Measurements from ENCODE around the gene PYGM. TPM values are rescaled to one million over a fixed set of nuclear protein-coding genes. Genes with fewer than 3 reads are reported as not detected.
A peak's percentile ranks its signal among the peaks of the same experiment; 100 is the strongest.

PYGM gene
- total RNA-seq, 6 donors from 2014 or later = 1.0 to 3.7 (median 1.5) TPM

DNA sequence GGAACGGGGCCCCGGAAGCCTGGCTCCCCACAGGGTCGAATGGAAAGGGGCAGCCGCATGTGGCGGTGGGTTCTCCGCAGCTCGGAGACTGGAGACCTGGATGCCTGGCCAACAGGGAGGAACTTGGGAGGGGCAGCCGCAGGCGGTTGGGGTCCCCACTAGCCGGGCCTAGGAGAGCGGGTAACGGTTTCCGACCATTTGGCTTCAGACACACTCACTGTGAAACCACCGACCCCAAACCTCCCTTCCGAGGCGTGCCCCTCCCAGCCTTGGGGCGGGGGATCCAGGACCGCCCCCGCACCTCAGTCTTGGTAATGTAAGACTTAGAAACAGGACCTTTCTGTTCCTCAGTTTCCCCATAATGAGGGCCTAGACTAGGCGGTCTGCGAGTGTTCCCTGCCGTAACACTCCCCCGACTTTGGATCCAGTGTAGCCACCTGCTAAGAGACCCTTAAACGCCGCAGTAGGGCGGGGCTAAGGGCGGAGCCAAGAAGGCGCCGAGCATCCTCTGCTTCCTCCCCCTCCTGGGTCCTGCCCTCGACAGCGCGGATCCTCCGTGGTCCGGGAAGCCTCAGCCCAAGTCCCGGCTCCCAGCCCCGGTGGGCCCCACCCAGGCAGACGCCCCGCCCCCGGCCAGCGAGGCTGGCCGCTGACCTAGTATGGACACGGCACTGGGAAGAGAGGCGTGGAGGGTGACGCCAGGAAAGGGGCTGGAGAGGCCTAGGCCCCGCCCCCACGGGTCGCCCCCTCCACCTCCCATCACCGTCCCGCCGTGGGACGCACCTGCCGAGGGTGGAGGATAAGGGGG lies 14.0 kb downstream of the PYGM start:
- peaks cover 28 to 56% (median 43%) of the 10 kb centered on the region in 4 donors for H3K4me1 ChIP-seq
- peaks cover 0 to 9% (median 0%) of the 10 kb centered on the region in 4 donors for H3K27me3 ChIP-seq
- peak; percentile 66 to 79 for ATAC-seq (ENCODE audit: low FRiP score in 2 of 2)
- 1 to 2% methylated on average over 17 to 49 of the region's 52 CpGs for WGBS, 2 donors
- peak; percentile 91 to 96 for DNase-seq
- no peaks in the 10 kb centered on the region for H3K9me3 ChIP-seq
- TF ChIP-seq POLR2AphosphoS5 (IDR thresholded peaks at IDR 0.05) (peak; percentile 54 to 69), EP300 (IDR thresholded peaks at IDR 0.05) (peak in 1 of 4 donors; percentile 5), POLR2A (IDR thresholded peaks at IDR 0.05) (peak in 1 of 4 donors; percentile 60)
- TF ChIP-seq, protein P1, sequence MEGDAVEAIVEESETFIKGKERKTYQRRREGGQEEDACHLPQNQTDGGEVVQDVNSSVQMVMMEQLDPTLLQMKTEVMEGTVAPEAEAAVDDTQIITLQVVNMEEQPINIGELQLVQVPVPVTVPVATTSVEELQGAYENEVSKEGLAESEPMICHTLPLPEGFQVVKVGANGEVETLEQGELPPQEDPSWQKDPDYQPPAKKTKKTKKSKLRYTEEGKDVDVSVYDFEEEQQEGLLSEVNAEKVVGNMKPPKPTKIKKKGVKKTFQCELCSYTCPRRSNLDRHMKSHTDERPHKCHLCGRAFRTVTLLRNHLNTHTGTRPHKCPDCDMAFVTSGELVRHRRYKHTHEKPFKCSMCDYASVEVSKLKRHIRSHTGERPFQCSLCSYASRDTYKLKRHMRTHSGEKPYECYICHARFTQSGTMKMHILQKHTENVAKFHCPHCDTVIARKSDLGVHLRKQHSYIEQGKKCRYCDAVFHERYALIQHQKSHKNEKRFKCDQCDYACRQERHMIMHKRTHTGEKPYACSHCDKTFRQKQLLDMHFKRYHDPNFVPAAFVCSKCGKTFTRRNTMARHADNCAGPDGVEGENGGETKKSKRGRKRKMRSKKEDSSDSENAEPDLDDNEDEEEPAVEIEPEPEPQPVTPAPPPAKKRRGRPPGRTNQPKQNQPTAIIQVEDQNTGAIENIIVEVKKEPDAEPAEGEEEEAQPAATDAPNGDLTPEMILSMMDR (IDR thresholded peaks at IDR 0.05) = peak in 1 of 6 experiments; percentile 24
- peak overlapping the region; percentile 37 to 64 (median 58) for H3K4me3 ChIP-seq
- no peaks in the 10 kb centered on the region for H3K36me3 ChIP-seq
- H3K27ac ChIP-seq = peak overlapping the region; percentile 83 to 97 (median 92)

DNA sequence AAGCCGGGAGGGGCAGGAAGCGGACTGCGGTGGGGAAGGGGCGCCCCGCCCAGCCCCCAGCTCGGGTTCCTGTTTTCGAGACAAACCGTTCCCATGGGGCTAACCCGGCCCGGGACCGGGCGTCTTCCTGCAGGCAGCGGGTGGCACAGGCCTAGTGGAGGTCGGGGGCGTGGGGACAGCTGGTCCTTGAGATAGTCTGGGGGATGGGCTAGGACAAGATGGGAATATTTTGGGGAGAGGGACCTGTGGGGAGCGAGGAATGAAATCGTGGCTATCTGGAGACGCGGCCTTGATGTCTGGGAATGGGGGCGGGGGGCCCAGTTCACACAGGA lies 14.6 kb downstream of the PYGM start:
- H3K27ac ChIP-seq = peak overlapping the region; percentile 83 to 97 (median 92)
- peak; percentile 92 to 95 for DNase-seq
- peaks cover 28 to 58% (median 43%) of the 10 kb centered on the region in 4 donors for H3K4me1 ChIP-seq
- peaks cover 0 to 9% (median 0%) of the 10 kb centered on the region in 4 donors for H3K27me3 ChIP-seq
- peak; percentile 34 to 53 for ATAC-seq (ENCODE audit: low FRiP score in 2 of 2)
- TF ChIP-seq POLR2A (IDR thresholded peaks at IDR 0.05) = peak in 1 of 4 donors; percentile 55
- peak in 1 of 2 donors; percentile 84 for TF ChIP-seq POLR2AphosphoS5 (IDR thresholded peaks at IDR 0.05)
- TF ChIP-seq EP300 (IDR thresholded peaks at IDR 0.05) = peak in 2 of 4 donors; percentile 12 to 84
- TF ChIP-seq, protein P1 (IDR thresholded peaks at IDR 0.05) = peak in 1 of 6 experiments; percentile 10
- H3K36me3 ChIP-seq = peaks cover 0 to 2% (median 0%) of the 10 kb centered on the region in 4 donors
- no peaks in the 10 kb centered on the region for H3K9me3 ChIP-seq
- peak overlapping the region; percentile 37 to 64 (median 58) for H3K4me3 ChIP-seq
- WGBS, 2 donors = 1% methylated on average over 14 to 20 of the region's 20 CpGs

DNA sequence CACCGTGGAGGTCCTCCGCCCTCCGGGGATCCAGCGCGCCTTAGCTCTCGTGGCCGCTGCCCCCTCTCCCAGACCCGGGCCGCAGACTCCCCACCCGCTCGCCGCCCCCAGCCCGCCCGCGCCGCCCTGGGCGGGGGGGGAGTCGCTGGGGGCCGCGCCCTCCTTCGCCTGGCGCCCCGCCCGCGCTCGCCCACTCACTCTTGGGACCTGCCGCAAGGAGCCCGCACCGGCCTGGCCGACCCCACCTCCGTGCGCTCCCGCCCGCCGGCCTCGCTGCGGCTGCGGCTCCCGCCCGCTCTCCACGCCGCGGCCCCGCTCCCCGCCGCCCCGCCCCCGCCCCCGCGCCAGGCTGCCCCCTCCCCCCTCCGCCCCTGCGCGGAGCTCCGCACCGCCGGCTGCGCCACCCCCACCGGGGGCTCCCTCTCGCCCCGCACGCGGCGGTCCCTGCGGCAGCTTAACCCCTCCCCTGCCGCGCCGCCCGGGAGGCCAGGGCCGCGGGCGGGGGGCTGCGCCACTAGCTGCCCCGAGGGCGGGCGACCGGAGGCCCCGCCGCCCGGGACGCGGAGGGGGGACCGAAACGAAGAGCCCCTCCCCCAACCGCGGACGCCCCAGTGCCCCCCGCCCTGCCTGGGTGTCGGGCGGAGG lies 15.1 kb downstream of the PYGM start:
- Histone ChIP-seq H3K36me3 (peaks cover 0 to 7% (median 0%) of the 10 kb centered on the region in 4 donors), H3K27ac (peak overlapping the region; percentile 83 to 97 (median 92)), H3K4me1 (peaks cover 28 to 58% (median 43%) of the 10 kb centered on the region in 4 donors), H3K27me3 (peaks cover 0 to 9% (median 0%) of the 10 kb centered on the region in 4 donors), H3K4me3 (peak overlapping the region; percentile 26 to 64 (median 58)), H3K9me3 (no peaks in the 10 kb centered on the region)
- TF ChIP-seq POLR2A (IDR thresholded peaks at IDR 0.05) (no peak), POLR2AphosphoS5 (IDR thresholded peaks at IDR 0.05) (no peak), EP300 (IDR thresholded peaks at IDR 0.05) (no peak)
- TF ChIP-seq, protein P1 (IDR thresholded peaks at IDR 0.05) = no peak
- peak in 1 of 2 donors; percentile 92 for DNase-seq
- WGBS, 2 donors = 0% methylated on average over 9 of the region's 89 CpGs; no CpG with 5 or more reads in 1 of the 2 donors
- no peak for ATAC-seq (ENCODE audit: low FRiP score in 2 of 2)

DNA sequence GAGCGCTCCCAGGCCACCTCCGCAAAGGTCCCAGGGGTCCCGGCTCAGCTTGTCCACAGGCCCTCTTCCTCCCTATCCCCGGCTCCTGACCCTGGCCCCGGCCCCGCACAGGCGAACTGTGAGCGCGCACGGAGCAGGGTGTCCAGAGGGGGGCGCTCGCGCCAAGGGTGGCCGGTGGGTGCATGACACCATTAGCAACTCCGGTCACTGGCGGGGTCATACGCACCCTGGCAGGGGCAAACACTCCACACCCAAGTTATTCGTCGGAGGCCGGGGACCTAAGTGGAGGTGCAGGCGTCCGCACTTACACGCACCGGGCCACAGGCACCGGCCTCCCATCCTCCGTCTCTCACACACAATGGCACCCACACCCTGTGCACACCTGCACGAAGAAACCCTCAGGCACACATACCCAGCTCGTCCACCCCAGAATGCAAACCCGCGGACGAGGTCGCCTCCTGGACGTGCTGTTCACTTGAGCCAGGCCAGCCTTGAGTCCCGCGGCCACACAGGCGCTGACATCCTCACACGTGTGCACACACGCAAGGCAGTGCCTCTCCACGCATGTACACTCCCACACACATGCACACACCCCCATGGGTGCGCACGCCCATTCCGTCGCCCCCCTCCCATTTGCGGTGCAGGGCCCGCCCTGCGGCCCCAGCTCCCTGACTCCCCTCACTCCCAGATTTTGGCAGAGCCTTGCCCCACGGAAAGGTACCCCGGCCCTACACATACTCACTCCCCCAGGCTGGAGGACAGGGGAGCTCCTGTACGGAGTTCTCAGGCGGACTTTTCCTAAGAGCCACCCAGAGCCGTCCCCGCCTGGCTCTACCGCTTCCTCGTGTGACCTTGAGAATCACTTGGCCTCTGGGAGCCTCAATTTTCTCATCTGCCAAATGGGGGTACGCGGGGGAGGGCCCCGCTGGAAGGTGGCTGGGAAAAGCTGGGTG lies 15.9 kb downstream of the PYGM start, which contains the start of gene RASGRP2:
Gene RASGRP2 (minus strand): TSS at position 552 of the 953 bp plus-strand sequence. CDS start 1,276 bp downstream, outside the sequence.
- peak; percentile 90 to 96 for DNase-seq
- Histone ChIP-seq H3K4me1 (peaks cover 28 to 58% (median 43%) of the 10 kb centered on the region in 4 donors), H3K27me3 (peaks cover 0 to 9% (median 0%) of the 10 kb centered on the region in 4 donors), H3K9me3 (no peaks in the 10 kb centered on the region), H3K4me3 (peak within 1 kb of the TSS; percentile 56 to 64 (median 58)), H3K36me3 (peaks cover 0 to 9% (median 3%) of the 10 kb centered on the region in 4 donors), H3K27ac (peak within 1 kb of the TSS; percentile 83 to 97 (median 92))
- peak; percentile 59 to 70 for ATAC-seq (ENCODE audit: low FRiP score in 2 of 2)
- TF ChIP-seq, protein P1 (IDR thresholded peaks at IDR 0.05) = peak; percentile 69 to 94 (median 84)
- TF ChIP-seq EP300 (IDR thresholded peaks at IDR 0.05) (no peak), POLR2A (IDR thresholded peaks at IDR 0.05) (peak in 1 of 4 donors; percentile 28), POLR2AphosphoS5 (IDR thresholded peaks at IDR 0.05) (peak; percentile 40 to 46)
- WGBS, 2 donors = 1 to 2% methylated on average over 9 to 46 of the region's 57 CpGs
